ENCODE measurements around the gene KMT2A. TPM values are rescaled to one million over a fixed set of nuclear protein-coding genes. Genes with fewer than 3 reads are reported as not detected.
"Not testable (repeated sequence)": the region's sequence is repeated elsewhere in the genome, so short reads cannot be mapped to it uniquely, and the experiment has no call there.

Gene KMT2A
- polyA plus RNA-seq, 3 donors = 7.9 to 14.4 (median 8.1) TPM

- H3K27ac ChIP-seq (ENCODE audit: low read depth, low read length) = not testable (repeated sequence)
- 93 to 100% (median 100%) methylated on average over 2 of the region's 2 CpGs for WGBS, 3 donors
Observed at GRCh38 chr11:118468968-118469367, 32.7 kb downstream of the KMT2A start.

DNA sequence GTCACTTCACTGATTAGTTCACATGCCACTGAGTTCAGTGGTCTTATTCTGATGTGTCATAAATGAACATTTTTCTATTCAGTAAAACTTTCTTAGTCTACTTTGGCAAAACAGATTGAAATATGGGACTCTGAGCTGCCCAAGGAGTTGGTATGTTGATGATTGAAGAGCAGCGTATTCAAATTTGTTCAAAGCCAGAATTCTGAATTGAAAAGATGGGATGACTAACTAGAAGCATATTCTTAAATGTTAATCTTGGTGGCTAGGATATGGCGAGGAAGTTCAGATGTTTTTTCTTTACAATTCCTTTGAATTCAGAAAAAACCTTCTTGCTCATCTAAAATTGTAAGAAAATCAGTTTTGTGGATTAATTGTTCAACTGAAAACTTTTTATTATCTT lies 34.7 kb downstream of the KMT2A start:
- WGBS, 3 donors = 92 to 99% (median 93%) methylated on average over 2 of the region's 2 CpGs
- no peak overlapping the region for H3K27ac ChIP-seq (ENCODE audit: low read depth, low read length)

- WGBS, 3 donors = 96 to 98% (median 97%) methylated on average over 6 of the region's 6 CpGs
- H3K27ac ChIP-seq (ENCODE audit: low read depth, low read length) = no peak overlapping the region
Observed at GRCh38 chr11:118473537-118473936, 37.2 kb downstream of the KMT2A start.

DNA sequence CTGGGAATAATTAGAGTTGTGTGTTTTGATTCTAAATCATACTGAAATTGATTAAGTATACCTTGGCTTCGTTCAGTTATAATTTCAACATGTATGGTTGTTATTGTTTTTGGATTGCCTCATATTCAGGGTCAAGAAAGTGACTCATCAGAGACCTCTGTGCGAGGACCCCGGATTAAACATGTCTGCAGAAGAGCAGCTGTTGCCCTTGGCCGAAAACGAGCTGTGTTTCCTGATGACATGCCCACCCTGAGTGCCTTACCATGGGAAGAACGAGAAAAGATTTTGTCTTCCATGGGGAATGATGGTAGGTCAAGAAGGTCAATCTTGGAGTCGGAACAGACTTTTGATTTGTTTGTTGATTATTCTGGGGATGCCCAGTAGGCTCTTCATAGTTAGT lies 40.4 kb downstream of the KMT2A start:
- H3K27ac ChIP-seq (ENCODE audit: low read depth, low read length) = no peak overlapping the region
- 72 to 84% (median 79%) methylated on average over 7 of the region's 7 CpGs for WGBS, 3 donors

GRCh38 chr11:118481238-118481637 lies 44.9 kb downstream of the KMT2A start:
- WGBS, 3 donors = 98 to 100% (median 99%) methylated on average over 1 of the region's 1 CpG
- H3K27ac ChIP-seq (ENCODE audit: low read depth, low read length) = not testable (repeated sequence)

- 93 to 96% (median 94%) methylated on average over 3 of the region's 3 CpGs for WGBS, 3 donors
- no peak overlapping the region for H3K27ac ChIP-seq (ENCODE audit: low read depth, low read length)
Observed at GRCh38 chr11:118484405-118484804, 48.1 kb downstream of the KMT2A start.

- no peak overlapping the region for H3K27ac ChIP-seq (ENCODE audit: low read depth, low read length)
Observed at GRCh38 chr11:118485273-118485672, 49.0 kb downstream of the KMT2A start.

- H3K27ac ChIP-seq (ENCODE audit: low read depth, low read length) = no peak overlapping the region
- 23 to 29% (median 28%) methylated on average over 7 of the region's 7 CpGs for WGBS, 3 donors
Observed at GRCh38 chr11:118488480-118489109, 52.3 kb downstream of the KMT2A start.

DNA sequence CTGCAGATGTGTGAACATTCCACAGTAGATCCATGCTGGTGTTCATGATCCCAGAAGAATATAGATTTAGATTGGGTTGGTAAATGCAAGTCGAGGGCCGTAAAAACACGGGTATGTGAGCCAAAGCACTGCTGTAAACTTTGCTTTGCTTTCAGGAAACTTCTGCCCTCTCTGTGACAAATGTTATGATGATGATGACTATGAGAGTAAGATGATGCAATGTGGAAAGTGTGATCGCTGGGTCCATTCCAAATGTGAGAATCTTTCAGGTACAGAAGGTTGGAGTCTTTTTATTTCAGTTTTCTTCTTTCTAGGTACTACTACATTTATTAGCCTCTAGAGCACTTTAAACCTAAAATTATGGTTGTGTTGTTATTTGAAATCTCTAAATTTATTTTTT lies 54.7 kb downstream of the KMT2A start:
- H3K27ac ChIP-seq (ENCODE audit: low read depth, low read length) = no peak overlapping the region
- 84 to 91% (median 84%) methylated on average over 4 of the region's 4 CpGs for WGBS, 3 donors

GRCh38 chr11:118497831-118498230 lies 61.5 kb downstream of the KMT2A start:
- no peak overlapping the region for H3K27ac ChIP-seq (ENCODE audit: low read depth, low read length)
- 89 to 95% (median 90%) methylated on average over 4 of the region's 4 CpGs for WGBS, 3 donors

DNA sequence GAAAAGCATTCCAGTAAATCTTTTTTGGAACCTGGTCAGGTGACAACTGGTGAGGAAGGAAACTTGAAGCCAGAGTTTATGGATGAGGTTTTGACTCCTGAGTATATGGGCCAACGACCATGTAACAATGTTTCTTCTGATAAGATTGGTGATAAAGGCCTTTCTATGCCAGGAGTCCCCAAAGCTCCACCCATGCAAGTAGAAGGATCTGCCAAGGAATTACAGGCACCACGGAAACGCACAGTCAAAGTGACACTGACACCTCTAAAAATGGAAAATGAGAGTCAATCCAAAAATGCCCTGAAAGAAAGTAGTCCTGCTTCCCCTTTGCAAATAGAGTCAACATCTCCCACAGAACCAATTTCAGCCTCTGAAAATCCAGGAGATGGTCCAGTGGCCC lies 66.9 kb downstream of the KMT2A start:
- no peak overlapping the region for H3K27ac ChIP-seq (ENCODE audit: low read depth, low read length)
- 47 to 72% (median 69%) methylated on average over 3 of the region's 3 CpGs for WGBS, 3 donors

DNA sequence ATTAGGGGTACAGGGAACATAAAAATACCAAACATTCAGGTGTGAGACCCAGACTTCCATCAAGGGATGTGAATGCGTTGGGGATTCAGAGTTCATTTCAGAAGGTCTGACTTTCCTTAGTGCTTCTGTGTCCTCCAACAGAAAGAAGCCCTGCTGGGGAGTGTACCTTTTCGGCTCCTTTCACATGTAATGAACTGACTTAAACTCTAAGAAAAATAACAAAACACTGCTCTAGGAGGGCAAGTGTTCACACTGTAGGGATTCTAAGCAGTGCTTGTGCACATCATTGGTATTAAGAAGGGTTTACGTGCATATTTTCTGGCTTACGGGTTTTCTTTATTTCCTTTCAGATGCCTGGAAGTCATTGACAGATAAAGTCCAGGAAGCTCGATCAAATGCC lies 75.3 kb downstream of the KMT2A start:
- WGBS, 3 donors = 88 to 93% (median 88%) methylated on average over 5 of the region's 5 CpGs
- H3K27ac ChIP-seq (ENCODE audit: low read depth, low read length) = no peak overlapping the region

- WGBS, 3 donors = 55 to 81% (median 58%) methylated on average over 7 of the region's 7 CpGs
- no peak overlapping the region for H3K27ac ChIP-seq (ENCODE audit: low read depth, low read length)
Observed at GRCh38 chr11:118514103-118514502, 77.8 kb downstream of the KMT2A start.

DNA sequence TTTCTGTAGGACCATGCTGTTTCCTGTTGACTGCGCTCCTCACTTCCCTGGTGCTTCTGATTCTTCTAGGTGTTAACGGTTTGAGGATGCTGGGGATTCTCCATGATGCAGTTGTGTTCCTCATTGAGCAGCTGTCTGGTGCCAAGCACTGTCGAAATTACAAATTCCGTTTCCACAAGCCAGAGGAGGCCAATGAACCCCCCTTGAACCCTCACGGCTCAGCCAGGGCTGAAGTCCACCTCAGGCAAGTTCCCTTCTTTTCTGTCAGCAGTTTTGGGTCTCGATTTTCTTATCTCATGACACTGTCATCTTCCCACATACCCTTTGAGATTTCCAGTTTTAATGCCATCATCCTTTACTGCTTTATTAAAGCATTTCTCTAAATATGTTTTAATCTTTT lies 83.3 kb downstream of the KMT2A start:
- WGBS, 3 donors = 78 to 84% (median 79%) methylated on average over 6 of the region's 6 CpGs
- no peak overlapping the region for H3K27ac ChIP-seq (ENCODE audit: low read depth, low read length)

GRCh38 chr11:118521892-118522311 lies 85.6 kb downstream of the KMT2A start:
- 62 to 77% (median 62%) methylated on average over 13 of the region's 13 CpGs for WGBS, 3 donors
- H3K27ac ChIP-seq (ENCODE audit: low read depth, low read length) = no peak overlapping the region

GRCh38 chr11:118522571-118523072 lies 86.3 kb downstream of the KMT2A start:
- H3K27ac ChIP-seq (ENCODE audit: low read depth, low read length) = no peak overlapping the region
- 41 to 47% (median 45%) methylated on average over 6 of the region's 6 CpGs for WGBS, 3 donors

DNA sequence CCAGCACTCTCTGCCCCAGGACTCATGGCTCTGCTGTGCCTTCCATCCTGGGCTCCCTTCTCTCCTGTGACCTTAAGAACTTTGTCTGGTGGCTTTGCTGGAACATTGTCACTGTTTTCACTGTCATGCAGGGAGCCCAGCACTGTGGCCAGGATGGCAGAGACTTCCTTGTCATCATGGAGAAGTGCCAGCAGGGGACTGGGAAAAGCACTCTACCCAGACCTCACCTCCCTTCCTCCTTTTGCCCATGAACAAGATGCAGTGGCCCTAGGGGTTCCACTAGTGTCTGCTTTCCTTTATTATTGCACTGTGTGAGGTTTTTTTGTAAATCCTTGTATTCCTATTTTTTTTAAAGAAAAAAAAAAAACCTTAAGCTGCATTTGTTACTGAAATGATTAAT lies 88.1 kb downstream of the KMT2A start:
- no peak overlapping the region for H3K27ac ChIP-seq (ENCODE audit: low read depth, low read length)

DNA sequence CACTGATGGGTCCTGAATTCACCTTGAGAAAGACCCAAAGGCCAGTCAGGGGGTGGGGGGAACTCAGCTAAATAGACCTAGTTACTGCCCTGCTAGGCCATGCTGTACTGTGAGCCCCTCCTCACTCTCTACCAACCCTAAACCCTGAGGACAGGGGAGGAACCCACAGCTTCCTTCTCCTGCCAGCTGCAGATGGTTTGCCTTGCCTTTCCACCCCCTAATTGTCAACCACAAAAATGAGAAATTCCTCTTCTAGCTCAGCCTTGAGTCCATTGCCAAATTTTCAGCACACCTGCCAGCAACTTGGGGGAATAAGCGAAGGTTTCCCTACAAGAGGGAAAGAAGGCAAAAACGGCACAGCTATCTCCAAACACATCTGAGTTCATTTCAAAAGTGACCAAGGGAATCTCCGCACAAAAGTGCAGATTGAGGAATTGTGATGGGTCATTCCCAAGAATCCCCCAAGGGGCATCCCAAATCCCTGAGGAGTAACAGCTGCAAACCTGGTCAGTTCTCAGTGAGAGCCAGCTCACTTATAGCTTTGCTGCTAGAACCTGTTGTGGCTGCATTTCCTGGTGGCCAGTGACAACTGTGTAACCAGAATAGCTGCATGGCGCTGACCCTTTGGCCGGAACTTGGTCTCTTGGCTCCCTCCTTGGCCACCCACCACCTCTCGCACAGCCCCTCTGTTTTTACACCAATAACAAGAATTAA lies 88.6 kb downstream of the KMT2A start:
- 71 to 90% (median 72%) methylated on average over 6 of the region's 6 CpGs for WGBS, 3 donors
- no peak overlapping the region for H3K27ac ChIP-seq (ENCODE audit: low read depth, low read length)

GRCh38 chr11:118526688-118527087 lies 90.4 kb downstream of the KMT2A start:
- no peak overlapping the region for H3K27ac ChIP-seq (ENCODE audit: low read depth, low read length)
- WGBS, 3 donors = 82 to 86% (median 84%) methylated on average over 2 of the region's 2 CpGs

DNA sequence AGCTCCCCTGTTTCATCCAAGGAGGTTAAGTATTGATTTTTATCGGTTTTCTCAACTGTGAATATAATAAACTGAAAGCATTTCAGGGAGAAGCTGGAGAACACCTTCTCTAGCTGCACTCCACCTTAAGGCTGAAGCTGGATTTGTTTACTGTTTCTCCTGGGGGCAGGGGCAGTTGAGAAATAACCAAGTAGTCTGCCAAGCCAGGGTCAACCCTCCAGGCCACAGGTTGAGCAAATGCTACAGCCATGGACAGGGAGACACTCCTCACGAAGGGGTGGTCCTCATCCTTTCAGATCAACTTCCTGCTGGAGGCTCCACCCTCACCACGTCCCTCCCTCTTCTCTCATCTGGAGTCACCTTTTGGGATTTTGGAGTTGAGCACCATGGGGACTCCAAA lies 90.8 kb downstream of the KMT2A start, which contains the start of gene TTC36:
Gene TTC36 (plus strand): TSS at position 366 of the 400 bp plus-strand sequence. CDS start 21 bp downstream, at position 387.
- H3K27ac ChIP-seq (ENCODE audit: low read depth, low read length) = no peak within 1 kb of the TSS
- WGBS, 3 donors = 48 to 53% (median 53%) methylated on average over 3 of the region's 3 CpGs

Measured in adipose tissue (tissue), 3 donors.